GM21528 (cell line): ENCODE measurements around the gene ARPP21.
A peak's percentile ranks its signal among the peaks of the same experiment; 100 is the strongest.
"Not testable (repeated sequence)": the region's sequence is repeated elsewhere in the genome, so short reads cannot be mapped to it uniquely, and the experiment has no call there.

ENCODE experiments used
- ATAC-seq: cut with Tn5 transposase; IDR thresholded peaks from one replicate; pipeline ENCODE4 v1.9.1; 2021; ENCODE audit warnings: mild to moderate bottlenecking, moderate library complexity; ENCODE audit not compliant: unreplicated experiment, low FRiP score

The ARPP21 gene

DNA sequence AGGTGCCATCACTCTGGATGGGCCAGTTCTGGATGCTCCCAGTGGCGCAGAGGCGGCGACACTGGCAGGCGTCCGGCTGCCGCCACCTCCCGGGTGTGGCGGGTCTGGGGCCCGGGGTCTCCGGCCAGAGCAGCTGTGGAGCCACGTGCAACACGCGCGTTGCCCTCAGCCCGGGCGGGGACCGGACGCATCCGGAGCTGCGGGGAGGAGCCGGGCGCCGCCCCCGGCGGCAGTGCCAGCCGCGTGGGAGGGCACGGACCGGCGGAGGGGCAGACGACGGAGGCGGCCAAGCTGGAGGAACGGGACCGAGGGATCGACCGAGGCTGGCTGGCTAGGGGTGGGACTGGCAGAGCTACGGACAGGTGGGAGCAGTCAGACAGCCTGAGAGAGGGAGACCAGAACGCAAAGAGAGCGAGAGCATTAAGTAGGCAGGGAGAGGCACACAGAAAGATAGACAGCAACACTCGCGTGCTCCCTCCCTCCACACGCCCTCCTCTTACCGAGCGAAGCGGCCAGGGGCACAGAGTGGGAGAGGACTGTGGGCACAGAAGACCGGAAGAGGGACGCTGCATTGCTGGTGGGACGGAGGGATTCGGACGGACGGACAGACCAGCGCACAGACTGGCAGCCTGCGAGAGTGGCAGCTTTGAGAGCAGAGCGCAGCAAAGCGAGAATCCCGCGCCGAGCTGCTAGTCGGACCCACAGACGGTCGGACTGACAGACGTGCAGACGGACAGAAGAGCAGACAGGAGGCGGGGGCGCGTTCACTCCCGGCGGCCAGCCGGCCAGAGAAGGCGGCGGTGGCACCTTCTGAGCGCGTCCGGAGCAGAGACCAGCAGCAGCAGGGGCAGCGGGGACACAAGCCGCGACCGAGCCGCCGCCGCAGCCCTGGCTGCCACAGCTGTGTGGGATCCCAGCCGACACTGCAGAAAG is at the start of gene ARPP21:
Gene ARPP21 (plus strand): TSS at position 272 of the 933 bp plus-strand sequence. CDS start 42,227 bp downstream, outside the sequence.
- peak; percentile 38 for ATAC-seq

- peak; percentile 52 for ATAC-seq
Observed at GRCh38 chr3:35592589-35593295, 46.6 kb upstream of the ARPP21 start.

GRCh38 chr3:35594739-35595138 is 44.6 kb upstream of the ARPP21 start:
- no peak for ATAC-seq

DNA sequence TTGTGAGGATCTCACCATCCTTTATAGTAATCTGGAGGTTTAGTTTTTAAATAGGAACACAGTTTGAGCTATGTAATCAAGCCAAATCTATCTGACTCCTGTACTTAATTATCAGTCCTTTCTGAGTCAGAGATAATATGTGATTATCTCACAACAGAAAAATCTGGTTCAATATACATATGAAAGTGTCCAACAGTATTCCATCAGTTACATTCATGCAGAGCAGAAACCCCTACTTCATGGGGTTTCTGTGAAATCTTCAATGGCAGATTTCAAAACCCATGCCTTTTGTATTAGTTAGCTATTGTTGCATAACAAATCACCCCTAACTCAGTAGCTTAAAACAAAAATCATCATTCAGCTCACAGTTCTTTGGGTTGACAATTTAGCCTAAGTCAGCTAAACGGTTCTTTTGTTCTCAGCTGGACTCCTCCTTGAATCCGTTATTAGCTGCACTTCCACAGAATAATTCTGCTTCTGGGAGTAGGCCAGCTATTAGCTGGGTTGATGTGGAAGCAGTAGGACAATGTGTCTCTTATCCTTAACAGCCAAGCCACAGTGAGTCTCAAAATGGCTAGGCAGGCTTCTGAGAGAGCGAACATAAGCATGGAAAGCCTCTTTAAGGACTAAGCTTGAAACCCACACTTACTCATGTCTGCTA is 42.9 kb upstream of the ARPP21 start:
- no peak for ATAC-seq

GRCh38 chr3:35597490-35597889 is 41.8 kb upstream of the ARPP21 start:
- no peak for ATAC-seq

DNA sequence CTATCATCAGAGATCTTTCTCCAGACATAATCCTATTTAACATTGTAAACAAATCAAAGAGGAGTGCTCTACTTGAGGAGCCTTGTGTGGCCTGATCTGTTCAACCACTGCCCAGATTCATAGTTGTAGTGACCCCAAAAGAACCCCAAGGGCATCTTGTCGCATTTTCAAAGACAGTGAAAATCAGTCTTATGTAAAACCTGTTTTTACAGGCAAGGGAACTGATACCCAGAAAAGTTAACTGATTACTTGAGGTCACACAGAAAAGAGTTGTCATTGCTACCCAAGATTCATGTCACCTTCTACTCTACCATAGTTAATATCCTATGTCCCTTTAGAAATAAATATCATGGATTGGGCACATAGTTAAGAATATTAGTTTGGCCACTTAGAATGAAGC is 40.5 kb upstream of the ARPP21 start:
- ATAC-seq = no peak

GRCh38 chr3:35601959-35602358 is 37.4 kb upstream of the ARPP21 start:
- no peak for ATAC-seq

GRCh38 chr3:35602395-35602936 is 36.9 kb upstream of the ARPP21 start:
- ATAC-seq = no peak

DNA sequence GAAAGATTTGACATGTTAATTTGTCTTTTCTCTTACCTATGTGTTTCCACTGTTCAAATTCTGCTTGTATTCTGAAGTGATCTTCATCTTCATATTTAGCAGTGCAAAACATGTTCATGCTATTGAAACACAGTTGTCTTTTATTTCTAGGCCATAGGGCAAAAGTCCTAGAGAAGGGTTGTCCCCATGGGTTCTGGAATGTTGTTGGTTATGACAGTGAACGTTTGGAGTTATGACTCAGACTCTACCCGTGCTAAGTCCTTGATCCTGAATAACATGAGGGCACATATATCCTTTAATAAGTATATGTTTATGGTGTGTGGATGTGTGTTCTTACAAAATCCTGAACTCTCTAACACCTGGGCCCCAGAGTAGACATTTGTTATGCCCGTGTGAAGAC is 23.0 kb upstream of the ARPP21 start:
- no peak for ATAC-seq

DNA sequence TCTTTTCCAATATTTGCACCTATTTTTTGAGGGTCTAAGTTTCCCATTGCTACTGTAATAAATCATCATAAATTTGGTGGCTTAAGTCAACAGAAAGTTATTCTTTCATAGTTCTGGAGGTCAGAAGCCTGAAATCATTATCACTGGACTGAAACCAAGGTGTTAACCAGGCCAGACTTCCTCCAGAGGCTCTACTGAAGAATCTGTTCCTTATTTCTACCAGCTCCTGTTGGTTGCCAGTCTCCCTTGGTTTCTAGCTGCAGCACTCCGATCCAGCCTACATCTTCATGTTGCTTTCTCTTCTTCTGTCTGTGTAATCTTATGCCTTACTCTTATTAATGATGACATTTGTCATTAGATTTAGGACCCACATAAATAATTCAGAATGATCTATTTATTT is 22.0 kb upstream of the ARPP21 start:
- no peak for ATAC-seq

- ATAC-seq = not testable (repeated sequence)
Observed at GRCh38 chr3:35620238-35620637, 19.1 kb upstream of the ARPP21 start.

- ATAC-seq = no peak
Observed at GRCh38 chr3:35624698-35625097, 14.6 kb upstream of the ARPP21 start.

DNA sequence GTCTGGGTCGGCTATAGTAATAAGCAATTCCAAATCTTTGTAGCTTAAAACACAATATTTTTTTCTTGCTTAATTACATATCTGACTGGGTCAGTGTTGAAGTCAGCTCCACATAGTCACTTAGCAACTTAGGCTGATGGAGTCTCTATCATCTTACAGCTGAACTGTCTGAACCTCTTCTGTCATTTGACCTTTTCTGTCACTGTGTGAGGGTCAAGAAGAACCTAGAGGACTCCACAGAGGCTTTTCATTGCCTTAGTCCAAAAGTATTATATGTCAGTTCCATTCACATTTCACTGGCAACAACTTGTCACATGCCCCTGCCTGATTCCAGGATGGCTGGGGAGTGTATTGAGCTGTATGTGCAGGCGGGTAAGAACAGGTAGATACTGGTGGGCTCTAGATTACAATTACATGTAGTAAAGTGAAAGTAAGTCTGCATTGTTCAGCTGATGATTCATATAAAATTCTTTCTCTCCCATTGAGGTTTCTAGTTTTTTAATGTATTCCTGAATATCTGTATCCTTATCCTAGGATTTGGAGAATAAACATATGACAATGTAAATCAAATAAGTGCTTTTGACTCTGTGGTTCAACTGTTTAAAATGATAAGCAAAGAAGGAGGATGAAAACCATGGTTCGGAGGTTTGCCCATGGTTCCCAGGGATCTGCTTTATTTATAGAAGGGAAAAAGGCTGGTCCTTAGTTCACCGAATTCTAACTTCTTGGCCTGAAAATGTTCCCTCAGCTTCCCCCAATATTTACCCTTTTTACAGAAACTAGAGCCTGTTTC is 5.8 kb upstream of the ARPP21 start:
- ATAC-seq = no peak

- no peak for ATAC-seq
Observed at GRCh38 chr3:35635407-35635806, 3.9 kb upstream of the ARPP21 start.

DNA sequence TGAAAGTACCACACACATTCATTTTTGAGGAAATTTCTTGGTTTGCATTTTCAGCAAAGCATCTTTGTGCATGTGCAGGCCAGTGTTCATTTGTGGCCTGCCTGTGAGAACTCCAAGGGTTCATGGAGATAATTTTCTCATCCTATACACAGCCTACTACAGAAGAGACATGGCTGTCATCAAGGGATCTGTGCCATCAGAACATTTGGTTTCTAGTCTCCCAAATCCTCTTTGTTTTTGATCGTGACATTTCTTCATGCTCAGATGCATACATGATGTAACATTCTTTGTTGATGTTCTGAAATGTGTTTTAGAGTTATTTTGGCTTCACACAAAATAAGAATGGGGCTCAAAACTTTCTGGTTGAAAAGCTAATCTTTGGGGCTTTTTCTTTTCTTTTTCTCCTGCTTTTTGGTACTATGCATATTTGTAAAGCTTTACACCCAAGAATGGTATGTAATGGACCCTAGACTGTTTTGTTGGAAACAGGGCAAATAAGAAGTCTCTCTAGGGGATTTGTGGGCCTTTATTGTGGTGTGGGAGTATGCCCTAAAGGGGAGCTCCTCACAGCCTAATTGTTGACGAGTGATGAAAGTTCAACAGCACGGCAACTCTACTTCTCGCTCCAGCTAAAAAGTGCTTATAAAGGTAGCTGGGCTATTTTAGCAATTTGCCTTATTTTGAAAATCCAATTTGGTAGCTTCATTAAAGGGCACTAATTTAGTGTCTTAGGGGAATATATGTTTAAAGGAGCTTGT is 3.2 kb upstream of the ARPP21 start:
- no peak for ATAC-seq

GRCh38 chr3:35638251-35638979 is 910 bp upstream of the ARPP21 start:
- no peak for ATAC-seq

- ATAC-seq = no peak
Observed at GRCh38 chr3:35638980-35639253, 408 bp upstream of the ARPP21 start.

DNA sequence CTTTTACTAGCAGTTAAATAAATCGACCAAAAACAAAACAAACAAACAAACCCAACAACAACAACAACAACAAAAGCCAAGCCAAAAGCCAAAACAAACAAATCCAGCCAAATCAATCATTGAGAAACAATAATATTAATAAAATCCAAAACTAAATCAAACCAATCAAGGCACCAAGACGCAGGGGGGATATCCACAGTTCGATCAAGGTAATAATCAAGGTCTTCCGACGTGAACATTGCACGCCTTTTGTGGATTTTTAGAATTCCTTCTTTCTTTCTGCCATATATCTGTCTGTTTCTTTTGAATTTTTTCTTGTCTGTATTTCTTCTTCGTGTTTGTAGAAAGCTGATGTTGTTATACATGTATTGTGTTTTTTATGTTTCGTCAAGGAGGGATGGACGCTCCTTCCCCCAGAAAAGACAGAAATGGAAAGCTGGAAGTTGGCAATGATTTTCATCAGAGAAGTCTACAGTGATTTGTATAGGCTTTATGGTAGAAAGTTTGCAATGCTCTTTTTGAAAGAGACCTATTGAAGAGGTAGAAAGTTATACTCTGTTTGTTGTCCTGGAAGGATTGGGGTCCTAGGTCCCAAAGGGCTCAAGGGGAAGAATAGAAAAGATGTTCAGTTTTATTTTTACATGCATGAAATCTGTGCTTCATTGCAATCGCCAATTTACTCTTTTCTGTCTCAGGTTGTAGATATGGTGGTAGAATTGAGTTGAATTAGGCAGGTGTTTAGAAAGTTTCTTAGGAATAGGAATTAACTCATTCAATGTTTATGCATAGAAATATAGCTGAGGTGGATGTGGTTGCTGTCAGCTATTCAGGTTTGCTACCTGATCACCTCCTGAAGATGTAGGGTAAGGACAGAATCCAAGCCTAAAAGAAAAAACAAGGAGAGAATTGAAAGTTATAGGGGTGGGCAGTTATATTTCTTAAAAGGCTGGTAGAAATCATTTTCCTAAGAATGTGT is 1.2 kb downstream of the ARPP21 start:
- no peak for ATAC-seq
